Right hindlimb (tissue), 1 donor: ENCODE measurements around the gene DDAH2.
"Not testable (repeated sequence)": the region's sequence is repeated elsewhere in the genome, so short reads cannot be mapped to it uniquely, and the experiment has no call there.

Experiments used
- DNase-seq: peaks from one replicate; pipeline ENCODE4 v3.0.0-alpha.2; 2018

DDAH2 gene

DNA sequence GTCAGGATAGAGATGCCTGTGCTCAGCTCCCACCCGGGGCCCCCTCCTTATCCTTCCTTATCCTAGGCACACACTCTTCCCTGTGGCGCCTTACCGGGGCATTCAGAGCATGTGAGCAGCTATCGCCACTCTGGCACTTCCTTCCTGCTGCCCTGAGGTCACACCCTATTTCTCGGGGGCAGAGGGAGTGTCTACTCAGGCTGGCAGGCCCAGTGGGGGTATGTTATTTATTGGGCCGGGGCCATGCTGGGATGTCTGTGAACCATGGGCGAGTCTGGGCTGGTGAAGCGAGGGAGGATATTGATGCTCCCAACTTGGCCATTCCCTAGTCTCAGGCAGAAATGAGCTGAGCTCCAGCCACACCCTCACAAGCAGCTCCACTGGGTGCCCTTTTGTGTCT lies 17.9 kb downstream of the DDAH2 start:
- no peak for DNase-seq

DNA sequence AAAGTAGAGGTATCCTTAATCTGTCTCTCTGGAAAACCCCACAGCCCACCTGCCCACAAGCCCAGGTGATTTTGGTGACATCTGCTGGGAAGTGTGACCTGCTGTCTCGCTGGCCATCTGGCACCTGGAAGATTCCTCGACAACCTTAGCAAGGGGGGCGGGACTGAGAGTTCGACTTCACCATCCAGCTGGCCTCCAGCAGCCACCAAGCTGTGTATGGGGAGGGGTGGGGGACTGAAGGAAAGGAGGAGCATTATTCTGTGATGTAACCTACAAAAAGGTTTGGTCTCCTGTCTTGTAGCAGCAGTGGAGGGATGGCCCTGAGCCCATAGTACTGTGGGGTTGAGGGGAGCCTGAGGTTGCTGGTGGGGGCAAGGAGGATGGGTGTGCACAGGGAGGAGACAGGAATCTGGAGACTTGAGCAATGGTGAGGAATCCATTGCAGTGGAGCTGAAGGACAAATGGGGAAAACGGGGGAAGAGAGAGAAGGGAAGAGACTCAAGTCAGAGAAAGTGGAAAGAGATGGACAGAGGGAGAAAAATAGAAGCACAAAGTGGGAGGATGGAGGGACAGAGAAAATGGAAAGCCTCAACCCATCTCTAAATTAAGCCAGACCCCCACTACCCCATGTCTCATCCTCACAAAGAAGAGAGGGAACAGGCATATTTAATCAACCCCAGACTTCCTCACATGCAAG lies 18.4 kb downstream of the DDAH2 start:
- no peak for DNase-seq

DNA sequence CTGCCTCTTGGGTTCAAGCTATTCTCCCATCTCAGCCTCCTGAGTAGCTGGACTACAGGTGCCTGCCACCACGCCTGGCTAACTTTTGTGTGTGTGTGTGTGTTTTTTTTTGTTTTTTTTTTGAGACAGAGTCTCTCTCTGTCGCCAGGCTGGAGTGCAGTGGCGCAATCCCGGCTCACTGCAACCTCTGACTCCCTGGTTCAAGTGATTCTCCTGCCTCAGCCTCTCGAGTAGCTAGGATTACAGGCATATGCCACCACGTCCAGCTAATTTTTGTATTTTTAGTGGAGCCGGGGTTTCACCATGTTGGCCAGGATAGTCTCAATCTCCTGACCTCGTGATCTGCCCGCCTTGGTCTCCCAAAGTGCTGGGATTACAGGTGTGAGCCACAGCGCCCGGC lies 19.9 kb downstream of the DDAH2 start:
- DNase-seq, result not testable (repeated sequence)

DNA sequence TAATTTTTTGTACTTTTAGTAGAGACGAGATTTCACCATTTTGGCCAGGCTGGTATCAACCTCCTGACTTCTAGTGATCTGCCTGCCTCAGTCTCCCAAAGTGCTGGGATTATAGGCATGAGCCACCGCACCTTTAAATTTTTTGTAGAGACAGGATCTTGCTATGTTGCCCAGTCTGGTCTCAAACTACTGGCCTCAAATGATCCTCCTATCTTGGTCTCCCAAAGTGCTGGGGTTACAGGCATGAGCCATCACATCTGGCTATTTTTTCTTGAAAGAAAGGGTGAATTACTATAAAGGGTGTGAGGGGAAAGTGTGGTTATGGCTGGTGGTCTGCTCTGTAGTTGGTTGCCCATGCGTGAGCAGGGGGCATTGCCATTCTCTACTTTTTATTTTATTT lies 20.9 kb downstream of the DDAH2 start:
- DNase-seq, result no peak

DNA sequence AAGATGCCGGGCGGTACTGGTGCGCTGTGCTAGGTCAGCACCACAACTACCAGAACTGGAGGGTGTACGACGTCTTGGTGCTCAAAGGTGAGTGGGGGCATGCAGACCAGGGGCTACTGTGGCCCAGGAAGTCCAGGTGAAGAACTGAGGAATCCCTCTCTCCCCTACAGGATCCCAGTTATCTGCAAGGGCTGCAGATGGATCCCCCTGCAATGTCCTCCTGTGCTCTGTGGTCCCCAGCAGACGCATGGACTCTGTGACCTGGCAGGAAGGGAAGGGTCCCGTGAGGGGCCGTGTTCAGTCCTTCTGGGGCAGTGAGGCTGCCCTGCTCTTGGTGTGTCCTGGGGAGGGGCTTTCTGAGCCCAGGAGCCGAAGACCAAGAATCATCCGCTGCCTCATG lies 21.4 kb downstream of the DDAH2 start:
- no peak for DNase-seq

DNA sequence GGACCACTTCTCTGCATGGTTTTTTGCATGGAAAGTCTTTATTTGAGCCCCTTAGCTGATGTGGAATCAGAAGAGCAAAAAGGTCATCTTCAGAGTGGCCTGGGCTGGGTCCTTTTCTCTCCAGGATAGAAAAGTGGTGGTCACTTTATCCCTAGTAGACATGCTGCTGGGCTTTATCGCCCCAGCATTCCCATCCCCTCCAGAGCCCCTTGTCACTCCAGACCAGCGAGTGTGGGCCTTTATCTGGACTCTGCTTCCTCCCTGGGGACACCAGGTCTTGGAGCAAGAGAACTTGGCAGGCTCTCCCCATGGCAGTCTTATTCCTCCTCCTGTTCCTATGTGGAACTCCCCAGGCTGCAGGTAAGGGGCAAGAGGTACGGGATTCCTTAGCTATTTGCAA lies 22.5 kb downstream of the DDAH2 start, which contains the start of gene LY6G6F:
Gene LY6G6F (plus strand): TSS at position 268 of the 400 bp plus-strand sequence. CDS start 41 bp downstream, at position 309.
- no peak for DNase-seq

DNA sequence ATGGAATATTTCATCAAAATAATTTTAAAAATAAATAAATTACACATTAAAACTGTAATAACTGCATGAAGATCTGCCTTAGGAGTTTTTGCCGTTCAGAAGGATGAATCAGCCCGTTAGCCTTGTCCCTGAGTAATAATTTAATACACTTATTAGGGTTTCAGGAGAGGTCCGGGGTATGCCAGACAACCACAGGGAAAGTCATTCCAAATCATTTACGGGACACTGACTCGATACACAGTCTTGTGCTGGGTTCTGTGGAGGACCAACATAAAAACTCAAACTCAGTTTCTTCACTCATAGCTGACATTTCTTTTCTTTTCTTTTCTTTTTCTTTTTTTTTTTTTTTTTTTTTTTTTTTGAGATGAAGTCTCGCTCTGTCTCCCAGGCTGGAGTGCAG lies 23.2 kb downstream of the DDAH2 start:
- no peak for DNase-seq

DNA sequence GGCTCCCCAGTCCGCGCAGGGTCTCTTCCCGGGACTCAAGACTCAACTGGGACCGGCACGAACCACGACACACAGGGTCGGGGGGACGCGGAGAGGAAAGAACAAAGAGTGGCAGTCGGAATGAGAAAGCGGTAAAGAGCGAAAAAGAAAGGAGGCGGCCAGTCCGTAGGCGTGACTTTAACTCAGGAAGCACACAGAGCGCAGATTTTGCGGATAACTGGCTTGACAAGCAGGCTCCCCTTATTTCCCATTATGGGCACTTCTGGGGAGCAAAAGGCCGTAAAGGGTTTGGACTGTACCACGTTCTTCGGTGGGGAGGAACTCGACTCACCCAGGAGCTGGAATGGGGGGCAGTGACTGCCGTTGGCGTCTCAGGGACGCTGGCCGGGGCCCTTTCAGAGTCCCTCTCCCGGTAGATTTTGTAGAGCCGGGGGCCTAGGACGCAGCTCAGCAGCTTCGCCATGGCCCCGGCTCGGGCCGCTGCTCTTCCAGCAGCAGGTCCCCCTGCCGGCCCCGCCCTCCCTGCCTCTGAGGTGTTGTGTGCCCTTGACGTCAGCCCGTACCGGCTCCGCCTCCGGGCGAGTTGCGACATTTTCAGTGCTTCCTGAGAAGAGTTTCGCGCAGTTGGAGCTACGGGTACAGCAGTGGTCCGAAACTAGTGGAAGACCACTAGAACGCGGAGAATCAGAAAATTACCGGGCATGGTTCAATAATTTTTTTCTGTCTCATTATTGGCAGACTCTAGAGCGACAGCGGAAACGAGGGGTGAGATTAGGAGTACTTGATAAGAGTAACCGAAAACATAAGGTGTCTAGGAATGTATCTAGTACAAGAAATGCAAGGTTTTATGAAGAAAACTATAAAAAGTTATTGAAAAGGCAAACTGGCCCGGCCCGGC lies 26.0 kb downstream of the DDAH2 start, which contains the start of gene ABHD16A:
Gene ABHD16A (minus strand): TSS at position 506 of the 898 bp plus-strand sequence. CDS start 43 bp downstream, at position 463.
- peak; percentile 99 for DNase-seq

DNA sequence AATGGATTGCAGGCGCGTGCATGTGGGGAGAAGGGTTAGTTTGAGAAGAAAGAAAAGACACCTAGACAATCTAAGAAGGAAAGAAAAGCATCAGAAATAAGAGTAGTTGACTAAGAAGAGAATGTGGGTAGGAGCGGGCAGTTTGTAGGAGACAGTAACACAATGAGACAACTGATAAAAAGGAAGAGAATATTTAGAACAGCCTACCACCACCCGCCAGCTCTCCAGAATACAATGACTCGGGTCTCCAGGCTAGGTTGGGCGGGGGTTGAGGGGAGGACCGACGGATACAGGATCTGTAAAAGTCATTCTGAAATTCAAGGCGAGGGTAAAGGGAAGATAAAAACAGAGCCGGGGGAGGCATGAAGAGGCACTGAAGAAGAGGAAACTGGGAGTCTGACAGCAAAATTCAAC lies 26.7 kb downstream of the DDAH2 start:
- no peak for DNase-seq

DNA sequence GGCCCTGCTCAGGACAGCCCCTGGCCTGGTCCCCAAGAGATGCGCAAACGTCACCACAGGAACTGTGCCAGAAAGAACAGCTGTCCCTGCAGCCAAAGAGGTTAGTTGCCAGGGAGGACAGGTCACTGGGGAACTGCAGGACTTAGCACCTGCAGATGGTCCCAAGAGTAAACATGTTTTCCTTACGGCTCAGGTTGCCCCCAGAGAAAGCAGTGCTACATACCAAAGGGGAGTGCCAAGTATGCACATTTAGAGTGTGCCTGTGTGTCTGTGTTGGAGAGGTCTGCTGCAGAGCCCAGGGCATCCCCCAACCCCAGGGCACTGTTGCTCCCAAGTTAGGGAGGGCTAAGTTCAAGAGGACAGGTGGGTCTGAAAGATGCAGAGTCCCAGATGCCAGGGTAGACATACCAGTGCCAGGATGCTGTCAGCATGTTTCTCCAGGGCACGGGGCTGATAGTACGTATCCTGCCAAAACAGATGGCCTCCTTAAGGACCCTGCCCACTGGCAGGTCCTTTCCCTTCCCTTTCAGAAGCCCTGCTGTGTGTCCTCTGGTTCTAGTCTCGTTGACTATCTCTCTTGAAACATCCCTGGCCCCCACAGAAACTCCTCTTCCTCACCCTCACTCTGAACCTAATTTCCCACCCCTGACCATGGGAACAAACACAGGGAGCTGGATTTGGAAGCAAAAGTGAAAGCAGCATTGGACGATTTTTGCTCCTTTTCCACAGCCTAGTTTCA lies 27.3 kb downstream of the DDAH2 start:
- DNase-seq, result peak; percentile 64

DNA sequence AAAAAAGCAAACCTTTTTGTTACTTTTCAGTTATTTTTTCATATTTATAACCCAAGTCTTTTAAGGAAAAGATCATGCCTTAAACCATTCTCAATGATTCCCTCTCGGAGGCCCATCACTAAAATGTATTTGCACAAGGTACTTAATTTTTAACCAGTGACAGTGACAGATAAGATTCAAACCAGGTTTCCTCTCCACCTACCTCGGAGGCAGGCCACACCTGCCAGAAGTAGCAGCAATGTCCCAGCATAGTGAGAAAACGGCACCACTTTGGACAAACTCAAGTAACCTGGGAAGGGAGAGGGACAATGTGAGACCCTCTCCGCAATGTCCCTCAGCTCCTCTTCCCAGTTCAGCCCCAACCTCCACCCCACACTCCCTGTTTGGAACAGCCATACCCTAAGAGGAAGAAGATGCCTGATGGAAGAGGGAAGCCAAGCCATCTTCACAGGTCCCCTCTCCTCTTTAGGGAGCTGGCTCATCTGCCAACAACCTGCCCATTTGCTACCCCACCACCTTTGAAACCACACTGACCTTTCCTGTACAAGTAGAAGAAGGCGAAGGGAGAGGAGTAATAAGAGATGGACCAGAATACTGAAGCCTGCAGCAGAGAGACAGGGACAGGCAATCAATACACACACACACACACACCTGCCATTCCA lies 28.2 kb downstream of the DDAH2 start:
- no peak for DNase-seq

DNA sequence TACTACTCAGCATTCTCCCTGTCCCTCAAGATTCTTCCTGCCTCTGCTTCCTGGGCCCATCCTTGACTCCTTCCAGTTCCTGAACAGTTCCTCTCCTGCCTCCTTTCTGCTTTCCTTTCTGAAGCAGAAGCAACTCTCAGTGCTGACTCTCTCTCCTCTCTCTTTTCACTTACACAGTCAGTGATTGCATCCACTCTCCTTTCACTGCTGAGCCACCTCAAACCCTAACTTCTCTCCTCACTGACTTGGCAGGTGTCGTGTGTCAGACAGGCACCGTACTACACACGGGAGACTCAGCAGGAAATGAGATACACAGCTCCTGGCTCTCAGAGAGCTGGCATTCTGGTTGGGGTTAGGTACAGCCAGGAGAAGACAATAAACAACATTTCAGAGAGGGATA lies 31.5 kb downstream of the DDAH2 start:
- DNase-seq, result no peak

DNA sequence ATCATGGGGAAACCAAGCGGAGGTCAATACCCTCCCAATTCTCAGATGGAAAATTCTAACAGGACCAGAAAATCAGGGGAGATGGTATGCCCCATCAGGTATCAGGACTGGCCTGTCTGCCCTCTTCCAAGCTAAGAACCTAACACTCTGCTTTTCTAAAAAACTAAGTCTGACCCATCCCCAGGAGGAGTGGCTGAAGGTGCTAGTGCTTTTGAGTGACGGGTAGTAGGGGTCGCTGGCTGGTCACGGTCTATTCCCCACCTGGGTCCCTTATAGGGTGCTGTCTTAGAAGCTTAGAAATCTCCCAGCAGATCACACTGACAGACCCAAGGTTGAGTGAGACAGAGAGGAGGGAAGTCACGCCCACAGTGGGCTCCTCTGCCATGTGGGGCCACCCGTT lies 35.6 kb downstream of the DDAH2 start:
- no peak for DNase-seq

DNA sequence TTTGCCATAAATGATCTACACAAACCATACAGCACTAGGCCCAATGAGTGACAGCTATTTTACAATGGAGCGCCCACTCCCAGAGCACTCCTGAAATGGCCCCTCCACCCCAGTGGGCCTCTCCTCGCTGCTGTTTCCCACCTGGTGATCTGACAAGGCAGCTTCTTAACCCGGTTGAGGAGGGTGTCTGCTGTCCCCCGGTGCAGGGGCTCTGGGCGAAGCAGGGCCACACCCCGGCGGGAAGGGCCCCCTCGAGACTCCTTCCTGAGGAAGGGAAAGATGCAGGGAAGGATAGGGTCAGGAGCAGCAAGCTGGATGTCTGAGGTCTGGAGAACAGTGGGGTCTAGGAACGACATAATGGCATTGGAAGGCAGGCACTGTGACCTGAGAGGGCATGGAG lies 36.2 kb downstream of the DDAH2 start:
- DNase-seq, result no peak

DNA sequence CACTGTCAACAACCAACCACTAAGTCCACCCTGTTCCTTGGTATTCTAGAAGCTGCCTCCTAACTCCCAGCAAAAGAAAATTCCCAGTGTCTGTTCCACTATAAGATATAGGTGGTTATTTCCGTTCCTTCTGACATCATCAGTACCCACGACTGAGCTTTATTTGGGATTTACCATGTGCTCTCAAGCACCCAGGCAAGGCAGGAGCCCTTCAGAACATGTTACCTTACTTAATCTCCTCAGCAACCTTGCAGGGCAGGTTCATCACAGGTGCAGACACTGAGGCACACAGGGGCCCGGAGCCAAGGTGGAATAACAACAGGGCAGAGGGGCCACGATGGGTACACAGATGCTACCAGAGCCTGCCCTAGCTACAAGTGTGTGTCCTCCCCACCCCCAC lies 36.7 kb downstream of the DDAH2 start:
- DNase-seq, result no peak

DNA sequence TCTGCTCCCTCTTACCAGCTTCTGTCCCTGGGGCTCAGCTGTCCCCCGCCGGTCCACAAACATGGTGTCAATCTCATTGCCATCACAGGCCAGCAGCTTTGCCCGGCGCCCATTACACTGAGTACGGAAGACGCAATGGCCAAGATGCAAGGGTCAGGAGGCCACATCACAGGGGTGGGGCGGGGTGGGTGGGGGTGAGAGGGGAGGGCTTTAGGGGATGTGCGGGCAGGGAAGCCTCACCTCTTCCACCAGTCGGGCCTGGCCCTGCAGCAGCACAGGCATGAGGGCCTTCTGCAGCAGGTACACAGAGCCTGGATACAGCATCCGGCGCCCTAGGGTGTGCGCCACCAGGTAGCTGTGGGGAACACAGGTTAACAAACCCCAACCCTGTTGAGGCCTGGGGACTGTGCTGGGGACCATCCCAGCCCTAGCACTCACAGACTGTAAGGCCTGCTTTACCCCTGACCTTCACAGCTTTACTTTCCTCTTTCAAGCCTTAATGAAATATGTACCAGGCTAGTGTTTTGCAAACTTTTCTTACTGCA lies 37.5 kb downstream of the DDAH2 start:
- DNase-seq, result no peak

DNA sequence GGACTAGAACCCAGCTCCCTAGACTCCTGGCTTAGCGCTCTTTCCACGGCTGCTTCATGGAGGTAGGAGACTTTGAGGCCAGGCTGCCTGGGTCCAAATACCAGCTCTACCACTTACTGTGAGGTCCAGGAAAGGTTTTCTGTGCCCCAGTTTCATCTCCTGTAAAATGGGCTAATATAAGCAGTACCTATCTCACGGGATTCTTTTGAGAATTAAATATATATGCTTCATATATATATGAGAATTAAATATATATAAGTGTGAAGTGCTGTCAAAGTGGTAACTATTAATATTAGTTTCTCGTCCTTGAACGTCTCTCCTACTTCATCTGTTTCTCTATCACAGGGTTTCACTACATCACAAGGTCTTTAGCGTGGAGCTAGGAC lies 38.0 kb downstream of the DDAH2 start:
- no peak for DNase-seq

DNA sequence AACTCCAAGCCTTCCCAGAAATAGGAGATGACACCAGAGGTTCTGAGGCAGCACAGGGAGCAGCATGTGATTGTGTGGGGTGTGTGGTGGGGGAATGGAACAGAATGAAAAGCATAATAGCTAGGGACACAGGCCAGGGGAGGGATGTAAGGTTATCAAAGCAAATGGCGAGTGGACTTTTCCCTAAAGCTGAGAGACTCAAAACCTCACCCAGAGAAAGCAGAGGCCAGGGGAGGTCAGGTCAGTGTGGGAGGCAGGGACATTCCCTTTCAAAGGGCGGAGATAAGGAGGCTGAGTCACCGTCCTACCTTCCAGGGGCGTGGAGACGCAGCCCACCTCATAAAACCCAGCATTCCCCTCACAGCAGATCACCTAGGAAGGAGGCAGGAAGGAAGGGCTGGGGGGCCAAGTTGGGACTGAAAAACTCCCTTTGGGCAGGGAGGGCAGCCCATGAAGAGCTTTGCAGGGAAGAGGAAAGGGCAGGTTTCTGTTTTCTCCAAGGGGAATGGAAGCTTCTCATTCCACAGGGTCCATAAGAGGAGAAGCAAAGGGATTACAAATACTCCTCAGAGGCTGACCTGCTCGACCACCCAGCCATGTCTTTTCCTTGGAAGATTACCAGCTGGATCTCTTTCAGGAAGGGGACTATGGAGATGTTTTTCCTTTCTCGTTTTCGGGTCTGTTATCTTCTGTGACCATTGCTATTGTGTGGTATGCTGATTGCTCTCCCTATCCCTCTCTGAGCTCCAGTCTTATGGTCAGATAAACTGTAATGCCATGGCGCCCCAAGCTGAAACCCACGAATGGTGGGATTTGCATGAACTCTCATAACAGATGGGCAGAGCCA lies 38.6 kb downstream of the DDAH2 start:
- no peak for DNase-seq

DNA sequence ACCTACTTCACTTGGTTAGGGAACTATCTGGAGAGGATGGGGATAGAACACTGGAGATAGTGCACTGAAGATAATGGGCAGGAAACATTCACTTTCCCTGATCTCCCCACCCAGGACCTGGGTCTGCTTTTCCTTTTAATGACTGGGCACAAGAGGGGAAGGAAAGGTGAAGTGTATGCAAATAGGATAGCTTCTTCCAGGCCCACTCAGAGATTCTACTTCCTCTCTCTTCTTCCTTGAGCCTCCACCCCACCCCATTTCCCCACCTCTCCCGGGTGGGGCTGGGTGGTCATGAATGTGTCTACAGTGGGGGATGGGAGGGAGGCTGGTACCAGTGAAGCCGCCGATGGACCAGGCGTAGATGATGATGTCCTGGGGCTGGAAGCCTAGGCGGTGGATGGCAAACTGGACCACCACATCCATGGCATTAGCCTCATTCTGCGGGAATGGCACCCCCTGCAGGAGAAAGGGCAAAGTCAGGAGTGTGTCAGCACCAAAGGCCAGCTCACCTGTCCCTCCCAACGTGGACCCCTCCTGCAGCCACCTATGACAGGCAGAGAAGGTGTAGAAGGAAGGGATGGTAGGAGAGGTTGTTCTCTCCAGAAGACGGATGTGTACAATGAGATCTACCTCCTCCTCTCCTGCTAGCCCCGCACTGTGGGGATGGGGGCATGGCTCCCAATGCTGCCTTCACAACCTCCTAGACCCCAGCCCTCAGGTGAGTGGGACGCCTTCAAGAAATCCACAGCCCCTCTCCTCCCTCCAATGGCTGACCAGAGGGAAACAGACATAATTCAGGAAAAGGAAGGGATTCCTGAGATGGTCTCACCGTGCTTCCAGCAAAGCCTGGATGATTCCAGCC lies 39.6 kb downstream of the DDAH2 start:
- DNase-seq, result no peak
